Body of pancreas (tissue), 4 donors: ENCODE data around the gene ZNF772.

ENCODE experiments used
- CTCF ChIP-seq, 7 experiments: fragments of 450-650 bp in 4 of 7; fragments of 200-600 bp in 3 of 7; sonication (generic) in 3 of 7; IDR thresholded peaks; one replicate each; pipeline ENCODE4 v1.5.1; 2016 to 2019; ENCODE audit warnings: antibody characterized with exemption in 7 of 7
- POLR2A ChIP-seq, 3 donors: fragments of 450-650 bp; IDR thresholded peaks; one replicate each; pipeline ENCODE4 v1.6.1; 2016; ENCODE audit warnings: antibody characterized with exemption in 3 of 3, mild to moderate bottlenecking in 2 of 3

GRCh38 chr19:57506163-57506562 is 28.8 kb upstream of the ZNF772 start:
- no peak for TF ChIP-seq CTCF (IDR thresholded peaks at IDR 0.05)
- TF ChIP-seq POLR2A (IDR thresholded peaks at IDR 0.05) = no peak
